ENCODE measurements around the gene SMC3.

The SMC3 gene

GRCh38 chr10:110532628-110533027 lies 34.9 kb upstream of the SMC3 start:
- TF ChIP-seq CEBPB (IDR thresholded peaks at IDR 0.05), result peak; percentile 65; the same call in 1 of the 2 replicates

- TF ChIP-seq TEAD4 (IDR thresholded peaks at IDR 0.05), result no peak
- TF ChIP-seq FOXM1 (IDR thresholded peaks at IDR 0.05; ENCODE audit: borderline replicate concordance, low read depth), result no peak
- no peak for TF ChIP-seq TCF12 (IDR thresholded peaks at IDR 0.05; ENCODE audit: low read depth)
- TF ChIP-seq CREB1 (IDR thresholded peaks at IDR 0.05; ENCODE audit: low read depth), result no peak
- no peak for TF ChIP-seq TAF1 (IDR thresholded peaks at IDR 0.05; ENCODE audit: low read depth)
- TF ChIP-seq EP300 (IDR thresholded peaks at IDR 0.05; ENCODE audit: borderline replicate concordance), result no peak
- no peak for TF ChIP-seq NFIC (IDR thresholded peaks at IDR 0.05)
- TF ChIP-seq ZBTB7A (IDR thresholded peaks at IDR 0.05; ENCODE audit: low read depth), result no peak
- TF ChIP-seq CEBPB (IDR thresholded peaks at IDR 0.05), result no peak
- TF ChIP-seq, protein P1, sequence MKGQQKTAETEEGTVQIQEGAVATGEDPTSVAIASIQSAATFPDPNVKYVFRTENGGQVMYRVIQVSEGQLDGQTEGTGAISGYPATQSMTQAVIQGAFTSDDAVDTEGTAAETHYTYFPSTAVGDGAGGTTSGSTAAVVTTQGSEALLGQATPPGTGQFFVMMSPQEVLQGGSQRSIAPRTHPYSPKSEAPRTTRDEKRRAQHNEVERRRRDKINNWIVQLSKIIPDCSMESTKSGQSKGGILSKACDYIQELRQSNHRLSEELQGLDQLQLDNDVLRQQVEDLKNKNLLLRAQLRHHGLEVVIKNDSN (IDR thresholded peaks at IDR 0.05), result no peak
These were observed 34.3 kb upstream of the SMC3 start for GRCh38 chr10:110533149-110533548.

DNA sequence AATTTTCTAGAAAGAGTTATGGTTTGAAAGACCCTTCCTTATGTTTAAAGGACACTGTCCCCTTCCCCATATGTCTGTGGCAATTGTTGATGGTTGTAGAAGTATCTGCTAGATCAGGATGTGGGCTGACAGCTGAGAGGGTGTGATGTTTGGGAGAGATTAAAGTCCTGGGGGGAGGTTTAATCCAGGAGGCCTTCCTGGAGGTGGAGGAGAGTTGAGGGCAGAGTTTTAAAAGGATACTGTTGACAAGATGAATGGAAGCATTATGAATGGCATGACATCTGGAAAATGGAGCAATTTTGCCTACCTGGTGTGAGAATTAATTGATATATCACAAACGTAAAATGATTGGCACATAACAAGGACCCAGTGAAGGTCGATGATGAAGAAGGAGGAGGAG lies 32.9 kb upstream of the SMC3 start:
- no peak for TF ChIP-seq YY1 (IDR thresholded peaks at IDR 0.05; ENCODE audit: low read depth)
- TF ChIP-seq TCF12 (IDR thresholded peaks at IDR 0.05; ENCODE audit: low read depth), result no peak
- no peak for TF ChIP-seq EGR1 (IDR thresholded peaks at IDR 0.05)
- TF ChIP-seq CREB1 (IDR thresholded peaks at IDR 0.05; ENCODE audit: low read depth), result no peak

- no peak for TF ChIP-seq TCF12 (IDR thresholded peaks at IDR 0.05; ENCODE audit: low read depth)
- peak; percentile 71 for TF ChIP-seq RAD21 (IDR thresholded peaks at IDR 0.05; ENCODE audit: low read depth)
These were observed 31.3 kb upstream of the SMC3 start for GRCh38 chr10:110535958-110536891.

GRCh38 chr10:110539091-110539490 lies 28.4 kb upstream of the SMC3 start:
- TF ChIP-seq YY1 (IDR thresholded peaks at IDR 0.05; ENCODE audit: low read depth), result no peak
- no peak for TF ChIP-seq EGR1 (IDR thresholded peaks at IDR 0.05)
- TF ChIP-seq, protein P1 (IDR thresholded peaks at IDR 0.05), result no peak
- TF ChIP-seq TAF1 (IDR thresholded peaks at IDR 0.05; ENCODE audit: low read depth), result no peak
- no peak for TF ChIP-seq FOXM1 (IDR thresholded peaks at IDR 0.05; ENCODE audit: borderline replicate concordance, low read depth)

- TF ChIP-seq RAD21 (IDR thresholded peaks at IDR 0.05; ENCODE audit: low read depth) (no peak), NFIC (IDR thresholded peaks at IDR 0.05) (no peak), TEAD4 (IDR thresholded peaks at IDR 0.05) (no peak), EP300 (IDR thresholded peaks at IDR 0.05; ENCODE audit: borderline replicate concordance) (no peak), MAX (IDR thresholded peaks at IDR 0.05) (no peak), CEBPB (IDR thresholded peaks at IDR 0.05) (no peak), CREB1 (IDR thresholded peaks at IDR 0.05; ENCODE audit: low read depth) (no peak), FOXM1 (IDR thresholded peaks at IDR 0.05; ENCODE audit: borderline replicate concordance, low read depth) (no peak), TAF1 (IDR thresholded peaks at IDR 0.05; ENCODE audit: low read depth) (no peak), TCF12 (IDR thresholded peaks at IDR 0.05; ENCODE audit: low read depth) (no peak), YY1 (IDR thresholded peaks at IDR 0.05; ENCODE audit: low read depth) (no peak), ZBTB7A (IDR thresholded peaks at IDR 0.05; ENCODE audit: low read depth) (no peak), EGR1 (IDR thresholded peaks at IDR 0.05) (no peak)
- TF ChIP-seq, protein P1 (IDR thresholded peaks at IDR 0.05), result no peak
- TF ChIP-seq, protein P2, sequence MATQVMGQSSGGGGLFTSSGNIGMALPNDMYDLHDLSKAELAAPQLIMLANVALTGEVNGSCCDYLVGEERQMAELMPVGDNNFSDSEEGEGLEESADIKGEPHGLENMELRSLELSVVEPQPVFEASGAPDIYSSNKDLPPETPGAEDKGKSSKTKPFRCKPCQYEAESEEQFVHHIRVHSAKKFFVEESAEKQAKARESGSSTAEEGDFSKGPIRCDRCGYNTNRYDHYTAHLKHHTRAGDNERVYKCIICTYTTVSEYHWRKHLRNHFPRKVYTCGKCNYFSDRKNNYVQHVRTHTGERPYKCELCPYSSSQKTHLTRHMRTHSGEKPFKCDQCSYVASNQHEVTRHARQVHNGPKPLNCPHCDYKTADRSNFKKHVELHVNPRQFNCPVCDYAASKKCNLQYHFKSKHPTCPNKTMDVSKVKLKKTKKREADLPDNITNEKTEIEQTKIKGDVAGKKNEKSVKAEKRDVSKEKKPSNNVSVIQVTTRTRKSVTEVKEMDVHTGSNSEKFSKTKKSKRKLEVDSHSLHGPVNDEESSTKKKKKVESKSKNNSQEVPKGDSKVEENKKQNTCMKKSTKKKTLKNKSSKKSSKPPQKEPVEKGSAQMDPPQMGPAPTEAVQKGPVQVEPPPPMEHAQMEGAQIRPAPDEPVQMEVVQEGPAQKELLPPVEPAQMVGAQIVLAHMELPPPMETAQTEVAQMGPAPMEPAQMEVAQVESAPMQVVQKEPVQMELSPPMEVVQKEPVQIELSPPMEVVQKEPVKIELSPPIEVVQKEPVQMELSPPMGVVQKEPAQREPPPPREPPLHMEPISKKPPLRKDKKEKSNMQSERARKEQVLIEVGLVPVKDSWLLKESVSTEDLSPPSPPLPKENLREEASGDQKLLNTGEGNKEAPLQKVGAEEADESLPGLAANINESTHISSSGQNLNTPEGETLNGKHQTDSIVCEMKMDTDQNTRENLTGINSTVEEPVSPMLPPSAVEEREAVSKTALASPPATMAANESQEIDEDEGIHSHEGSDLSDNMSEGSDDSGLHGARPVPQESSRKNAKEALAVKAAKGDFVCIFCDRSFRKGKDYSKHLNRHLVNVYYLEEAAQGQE (IDR thresholded peaks at IDR 0.05; ENCODE audit: low read depth), result no peak
These were observed 27.5 kb upstream of the SMC3 start for GRCh38 chr10:110540031-110540430.

- TF ChIP-seq TAF1 (IDR thresholded peaks at IDR 0.05; ENCODE audit: low read depth) (no peak), TEAD4 (IDR thresholded peaks at IDR 0.05) (no peak), EP300 (IDR thresholded peaks at IDR 0.05; ENCODE audit: borderline replicate concordance) (no peak), ZBTB7A (IDR thresholded peaks at IDR 0.05; ENCODE audit: low read depth) (no peak), CREB1 (IDR thresholded peaks at IDR 0.05; ENCODE audit: low read depth) (no peak), TCF12 (IDR thresholded peaks at IDR 0.05; ENCODE audit: low read depth) (no peak), MAX (IDR thresholded peaks at IDR 0.05) (no peak), RAD21 (IDR thresholded peaks at IDR 0.05; ENCODE audit: low read depth) (no peak), CEBPB (IDR thresholded peaks at IDR 0.05) (no peak), EGR1 (IDR thresholded peaks at IDR 0.05) (no peak), FOXM1 (IDR thresholded peaks at IDR 0.05; ENCODE audit: borderline replicate concordance, low read depth) (no peak), NFIC (IDR thresholded peaks at IDR 0.05) (no peak), YY1 (IDR thresholded peaks at IDR 0.05; ENCODE audit: low read depth) (no peak)
- TF ChIP-seq, protein P1 (IDR thresholded peaks at IDR 0.05), result no peak
- TF ChIP-seq, protein P2 (IDR thresholded peaks at IDR 0.05; ENCODE audit: low read depth), result no peak
These were observed 22.4 kb upstream of the SMC3 start for GRCh38 chr10:110544958-110545537.

Measured in Ishikawa (cell line).